ENCODE measurements around the gene KRTAP5-2.

The KRTAP5-2 gene

DNA sequence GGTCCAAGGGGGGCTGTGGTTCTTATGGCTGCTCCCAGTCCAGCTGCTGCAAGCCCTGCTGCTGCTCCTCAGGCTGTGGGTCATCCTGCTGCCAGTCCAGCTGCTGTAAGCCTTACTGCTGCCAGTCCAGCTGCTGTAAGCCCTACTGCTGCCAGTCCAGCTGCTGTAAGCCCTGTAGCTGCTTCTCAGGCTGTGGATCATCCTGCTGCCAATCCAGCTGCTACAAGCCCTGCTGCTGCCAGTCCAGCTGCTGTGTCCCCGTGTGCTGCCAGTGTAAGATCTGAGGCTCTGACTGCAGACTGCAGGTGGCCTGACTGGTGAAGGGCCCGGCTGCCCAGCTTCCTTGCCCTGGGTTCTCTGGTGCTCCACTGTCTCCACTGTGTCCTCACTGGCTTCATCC, 32.2 kb upstream of the KRTAP5-2 start:
- Histone ChIP-seq H3K4me1 (ENCODE audit: control insufficient read depth, insufficient read depth, low read depth, low read length) (no peaks in the 10 kb centered on the region), H3K27me3 (ENCODE audit: control insufficient read depth in 1 of 2, insufficient read depth in 1 of 2, low read length in 2 of 2) (peaks cover 65 to 84% of the 10 kb centered on the region in 2 experiments), H2BK15ac (ENCODE audit: low read depth, poor library complexity, severe bottlenecking) (no peak overlapping the region), H3K36me3 (ENCODE audit: control insufficient read depth in 1 of 2, insufficient read depth in 2 of 2, low read depth in 1 of 2, low read length in 2 of 2) (no peaks in the 10 kb centered on the region), H2BK120ac (ENCODE audit: low read depth, low read length) (no peak overlapping the region), H3K27ac (ENCODE audit: low read length, poor library complexity, severe bottlenecking) (no peak overlapping the region), H3K18ac (ENCODE audit: low read depth in 1 of 2, low read length in 2 of 2) (no peak overlapping the region), H3K4ac (ENCODE audit: low read depth in 1 of 2, low read length in 2 of 2) (no peak overlapping the region), H3K23ac (ENCODE audit: low read length in 2 of 2) (no peak overlapping the region), H2AFZ (ENCODE audit: low read depth, low read length) (no peak overlapping the region), H4K8ac (ENCODE audit: low read length) (peak overlapping the region; percentile 25), H4K91ac (ENCODE audit: low read length) (no peak overlapping the region), H3K9ac (ENCODE audit: low read length) (no peak overlapping the region), H3K9me3 (ENCODE audit: control insufficient read depth, low read length) (peaks cover 2% of the 10 kb centered on the region), H3K4me3 (ENCODE audit: insufficient read depth in 1 of 2, low read depth in 1 of 2, low read length in 2 of 2) (no peak overlapping the region), H3K14ac (ENCODE audit: low read length in 2 of 2) (peak overlapping the region in 1 of 2 experiments; percentile 57), H3K4me2 (ENCODE audit: low read length, poor library complexity, severe bottlenecking) (no peak overlapping the region), H2BK12ac (ENCODE audit: low read length in 2 of 2) (no peak overlapping the region), H3K79me1 (replicated peaks; ENCODE audit: low read length, poor library complexity, severe bottlenecking) (no peaks in the 10 kb centered on the region), H2BK5ac (ENCODE audit: low read depth, low read length, poor library complexity, severe bottlenecking) (no peak overlapping the region), H2AK5ac (ENCODE audit: low read length, severe bottlenecking) (no peak overlapping the region)
- WGBS = 77% methylated on average over 2 of the region's 2 CpGs
- DNase-seq = no peak

DNA sequence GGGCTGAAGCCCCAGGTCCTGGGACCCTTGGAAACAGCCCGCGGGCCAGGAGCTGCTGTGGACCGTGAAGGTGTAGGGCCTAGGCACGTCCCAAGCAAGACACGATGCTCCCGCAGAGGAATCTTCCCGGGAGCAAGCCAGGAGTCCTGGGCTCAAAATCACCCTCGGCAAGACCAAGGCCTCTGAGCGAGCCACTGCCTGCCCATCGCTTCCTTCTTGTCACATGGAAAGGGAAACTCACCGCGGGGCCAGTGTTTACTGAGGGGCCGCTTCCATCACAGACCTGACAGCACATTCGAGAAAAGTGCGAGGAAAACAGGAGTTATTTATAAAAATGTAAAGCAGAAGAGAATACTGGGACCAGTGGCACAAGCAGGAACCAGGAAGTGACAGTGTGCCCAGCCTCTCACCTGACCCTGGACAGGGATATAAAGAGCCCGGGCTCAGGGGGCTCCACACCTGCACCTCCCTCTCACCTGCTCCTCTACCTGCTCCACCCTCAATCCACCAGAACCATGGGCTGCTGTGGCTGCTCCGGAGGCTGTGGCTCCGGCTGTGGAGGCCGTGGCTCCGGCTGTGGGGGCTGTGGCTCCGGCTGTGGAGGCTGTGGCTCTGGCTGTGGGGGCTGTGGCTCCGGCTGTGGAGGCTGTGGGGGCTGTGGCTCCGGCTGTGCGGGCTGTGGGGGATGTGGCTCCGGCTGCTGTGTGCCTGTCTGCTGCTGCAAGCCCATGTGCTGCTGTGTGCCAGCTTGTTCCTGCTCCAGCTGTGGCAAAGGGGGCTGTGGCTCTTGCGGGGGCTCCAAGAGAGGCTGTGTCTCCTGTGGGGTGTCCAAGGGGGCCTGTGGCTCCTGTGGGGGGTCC, 31.5 kb upstream of the KRTAP5-2 start, which contains the start of gene KRTAP5-5:
Gene KRTAP5-5 (plus strand): TSS at position 450 of the 860 bp plus-strand sequence. CDS start 66 bp downstream, at position 516.
- no peak within 1 kb of the TSS for H3K18ac ChIP-seq (ENCODE audit: low read depth in 1 of 2, low read length in 2 of 2)
- no peak within 1 kb of the TSS for H3K4ac ChIP-seq (ENCODE audit: low read depth in 1 of 2, low read length in 2 of 2)
- H3K27ac ChIP-seq (ENCODE audit: low read length, poor library complexity, severe bottlenecking) = no peak within 1 kb of the TSS
- H3K4me2 ChIP-seq (ENCODE audit: low read length, poor library complexity, severe bottlenecking) = no peak within 1 kb of the TSS
- H2AFZ ChIP-seq (ENCODE audit: low read depth, low read length) = no peak within 1 kb of the TSS
- DNase-seq = no peak
- peaks cover 4% of the 10 kb centered on the region for H3K9me3 ChIP-seq (ENCODE audit: control insufficient read depth, low read length)
- no peak within 1 kb of the TSS for H2BK120ac ChIP-seq (ENCODE audit: low read depth, low read length)
- H3K27me3 ChIP-seq (ENCODE audit: control insufficient read depth in 1 of 2, insufficient read depth in 1 of 2, low read length in 2 of 2) = peaks cover 72 to 89% of the 10 kb centered on the region in 2 experiments
- WGBS = 85% methylated on average over 23 of the region's 26 CpGs
- no peak within 1 kb of the TSS for H3K23ac ChIP-seq (ENCODE audit: low read length in 2 of 2)
- no peak within 1 kb of the TSS for H2BK5ac ChIP-seq (ENCODE audit: low read depth, low read length, poor library complexity, severe bottlenecking)
- peak within 1 kb of the TSS in 1 of 2 experiments; percentile 57 for H3K14ac ChIP-seq (ENCODE audit: low read length in 2 of 2)
- H4K91ac ChIP-seq (ENCODE audit: low read length) = no peak within 1 kb of the TSS
- H2BK12ac ChIP-seq (ENCODE audit: low read length in 2 of 2) = no peak within 1 kb of the TSS
- no peak within 1 kb of the TSS for H3K4me3 ChIP-seq (ENCODE audit: insufficient read depth in 1 of 2, low read depth in 1 of 2, low read length in 2 of 2)
- H3K79me1 ChIP-seq (replicated peaks; ENCODE audit: low read length, poor library complexity, severe bottlenecking) = no peaks in the 10 kb centered on the region
- no peaks in the 10 kb centered on the region for H3K36me3 ChIP-seq (ENCODE audit: control insufficient read depth in 1 of 2, insufficient read depth in 2 of 2, low read depth in 1 of 2, low read length in 2 of 2)
- H3K4me1 ChIP-seq (ENCODE audit: control insufficient read depth, insufficient read depth, low read depth, low read length) = no peaks in the 10 kb centered on the region
- no peak within 1 kb of the TSS for H2BK15ac ChIP-seq (ENCODE audit: low read depth, poor library complexity, severe bottlenecking)
- no peak within 1 kb of the TSS for H2AK5ac ChIP-seq (ENCODE audit: low read length, severe bottlenecking)
- H3K9ac ChIP-seq (ENCODE audit: low read length) = no peak within 1 kb of the TSS
- peak within 1 kb of the TSS; percentile 25 for H4K8ac ChIP-seq (ENCODE audit: low read length)

DNA sequence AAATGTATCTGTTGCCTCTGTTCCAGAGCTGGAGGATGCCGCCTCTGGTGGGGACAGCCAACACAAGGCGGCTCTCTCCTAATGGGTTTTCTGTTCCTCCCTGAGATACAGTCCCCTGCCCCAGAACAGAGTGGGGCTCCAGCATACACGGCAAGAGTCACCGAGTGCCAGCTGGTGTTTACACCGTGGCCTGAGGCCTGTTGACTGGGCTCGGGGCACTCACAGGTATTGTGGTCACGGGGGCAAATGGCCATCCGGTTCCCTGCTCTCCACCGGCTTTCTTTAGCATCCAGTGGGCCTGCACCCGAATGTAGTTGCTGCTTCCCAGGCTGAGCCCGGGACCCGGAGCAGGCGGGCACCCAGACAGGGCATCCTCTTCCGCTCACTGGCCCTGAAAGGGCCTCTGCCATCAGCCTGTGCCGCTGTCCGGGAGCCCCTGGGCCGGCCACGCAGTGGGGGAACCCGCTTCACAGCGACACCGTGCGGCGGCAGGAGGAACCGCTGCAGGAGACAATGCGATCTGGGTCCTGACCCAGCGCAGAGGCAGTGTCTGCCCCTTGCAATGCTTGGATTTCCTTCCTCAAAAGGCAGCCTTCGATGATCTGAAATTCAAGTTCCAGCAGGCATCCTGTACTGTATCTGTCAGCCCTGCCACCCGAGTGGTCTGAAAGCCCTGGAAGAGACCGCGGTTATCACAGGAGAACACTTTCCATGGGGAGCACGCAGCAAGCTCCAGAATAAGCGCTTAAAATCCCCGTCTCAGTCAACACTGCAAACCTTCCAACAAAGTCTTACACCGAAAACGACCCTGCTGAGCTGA, 30.6 kb upstream of the KRTAP5-2 start:
- no peak overlapping the region for H2BK120ac ChIP-seq (ENCODE audit: low read depth, low read length)
- no peak overlapping the region for H2BK12ac ChIP-seq (ENCODE audit: low read length in 2 of 2)
- H3K4me1 ChIP-seq (ENCODE audit: control insufficient read depth, insufficient read depth, low read depth, low read length) = no peaks in the 10 kb centered on the region
- peaks cover 72 to 86% of the 10 kb centered on the region in 2 experiments for H3K27me3 ChIP-seq (ENCODE audit: control insufficient read depth in 1 of 2, insufficient read depth in 1 of 2, low read length in 2 of 2)
- H2BK5ac ChIP-seq (ENCODE audit: low read depth, low read length, poor library complexity, severe bottlenecking) = no peak overlapping the region
- H3K4ac ChIP-seq (ENCODE audit: low read depth in 1 of 2, low read length in 2 of 2) = no peak overlapping the region
- no peak overlapping the region for H3K4me2 ChIP-seq (ENCODE audit: low read length, poor library complexity, severe bottlenecking)
- H3K79me1 ChIP-seq (replicated peaks; ENCODE audit: low read length, poor library complexity, severe bottlenecking) = no peaks in the 10 kb centered on the region
- H3K4me3 ChIP-seq (ENCODE audit: insufficient read depth in 1 of 2, low read depth in 1 of 2, low read length in 2 of 2) = no peak overlapping the region
- no peak overlapping the region for H2AK5ac ChIP-seq (ENCODE audit: low read length, severe bottlenecking)
- WGBS = 38% methylated on average over 35 of the region's 35 CpGs
- H3K9ac ChIP-seq (ENCODE audit: low read length) = no peak overlapping the region
- no peak overlapping the region for H4K91ac ChIP-seq (ENCODE audit: low read length)
- H3K14ac ChIP-seq (ENCODE audit: low read length in 2 of 2) = no peak overlapping the region
- peak overlapping the region in 1 of 2 experiments; percentile 41 for H3K23ac ChIP-seq (ENCODE audit: low read length in 2 of 2)
- no peaks in the 10 kb centered on the region for H3K36me3 ChIP-seq (ENCODE audit: control insufficient read depth in 1 of 2, insufficient read depth in 2 of 2, low read depth in 1 of 2, low read length in 2 of 2)
- H3K27ac ChIP-seq (ENCODE audit: low read length, poor library complexity, severe bottlenecking) = no peak overlapping the region
- peaks cover 4% of the 10 kb centered on the region for H3K9me3 ChIP-seq (ENCODE audit: control insufficient read depth, low read length)
- no peak overlapping the region for H2AFZ ChIP-seq (ENCODE audit: low read depth, low read length)
- no peak overlapping the region for H4K8ac ChIP-seq (ENCODE audit: low read length)
- no peak overlapping the region for H2BK15ac ChIP-seq (ENCODE audit: low read depth, poor library complexity, severe bottlenecking)
- DNase-seq = peak; percentile 30
- no peak overlapping the region for H3K18ac ChIP-seq (ENCODE audit: low read depth in 1 of 2, low read length in 2 of 2)

DNA sequence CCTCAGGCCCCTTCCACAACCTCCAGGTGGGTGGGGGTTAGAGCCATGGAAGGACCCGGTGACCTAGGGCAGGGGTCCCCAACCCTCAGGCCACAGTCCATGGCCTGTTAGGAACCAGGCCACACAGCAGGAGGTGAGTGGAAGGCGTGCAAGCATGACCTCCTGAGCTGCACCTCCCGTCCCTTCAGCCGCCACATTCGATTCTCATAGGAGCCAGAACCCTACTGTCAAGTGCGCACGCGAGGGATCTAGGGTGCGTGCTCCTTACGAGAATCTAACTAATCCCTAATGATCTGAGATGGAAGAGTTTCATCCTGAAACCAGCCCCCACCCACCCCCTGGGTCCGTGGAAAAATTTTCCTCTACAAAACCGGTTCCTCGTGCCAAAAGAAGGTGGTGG, 27.4 kb upstream of the KRTAP5-2 start:
- DNase-seq = no peak
- H2BK5ac ChIP-seq (ENCODE audit: low read depth, low read length, poor library complexity, severe bottlenecking) = no peak overlapping the region
- no peak overlapping the region for H4K8ac ChIP-seq (ENCODE audit: low read length)
- H3K9me3 ChIP-seq (ENCODE audit: control insufficient read depth, low read length) = peaks cover 4% of the 10 kb centered on the region
- H2BK12ac ChIP-seq (ENCODE audit: low read length in 2 of 2) = no peak overlapping the region
- no peak overlapping the region for H3K4me2 ChIP-seq (ENCODE audit: low read length, poor library complexity, severe bottlenecking)
- H3K9ac ChIP-seq (ENCODE audit: low read length) = no peak overlapping the region
- peaks cover 59 to 70% of the 10 kb centered on the region in 2 experiments for H3K27me3 ChIP-seq (ENCODE audit: control insufficient read depth in 1 of 2, insufficient read depth in 1 of 2, low read length in 2 of 2)
- H3K23ac ChIP-seq (ENCODE audit: low read length in 2 of 2) = no peak overlapping the region
- H2BK120ac ChIP-seq (ENCODE audit: low read depth, low read length) = no peak overlapping the region
- no peak overlapping the region for H3K18ac ChIP-seq (ENCODE audit: low read depth in 1 of 2, low read length in 2 of 2)
- H4K91ac ChIP-seq (ENCODE audit: low read length) = no peak overlapping the region
- no peak overlapping the region for H2AFZ ChIP-seq (ENCODE audit: low read depth, low read length)
- no peak overlapping the region for H2AK5ac ChIP-seq (ENCODE audit: low read length, severe bottlenecking)
- no peak overlapping the region for H3K4ac ChIP-seq (ENCODE audit: low read depth in 1 of 2, low read length in 2 of 2)
- H3K4me3 ChIP-seq (ENCODE audit: insufficient read depth in 1 of 2, low read depth in 1 of 2, low read length in 2 of 2) = no peak overlapping the region
- WGBS = 94% methylated on average over 13 of the region's 13 CpGs
- no peaks in the 10 kb centered on the region for H3K36me3 ChIP-seq (ENCODE audit: control insufficient read depth in 1 of 2, insufficient read depth in 2 of 2, low read depth in 1 of 2, low read length in 2 of 2)
- no peak overlapping the region for H2BK15ac ChIP-seq (ENCODE audit: low read depth, poor library complexity, severe bottlenecking)
- H3K79me1 ChIP-seq (replicated peaks; ENCODE audit: low read length, poor library complexity, severe bottlenecking) = no peaks in the 10 kb centered on the region
- H3K27ac ChIP-seq (ENCODE audit: low read length, poor library complexity, severe bottlenecking) = no peak overlapping the region
- no peaks in the 10 kb centered on the region for H3K4me1 ChIP-seq (ENCODE audit: control insufficient read depth, insufficient read depth, low read depth, low read length)
- H3K14ac ChIP-seq (ENCODE audit: low read length in 2 of 2) = no peak overlapping the region

All from mesenchymal stem cell (in vitro differentiated cells and primary cell).